Upper lobe of left lung (tissue), 6 donors: ENCODE data around the gene NFIL3. TPM values are rescaled to one million over a fixed set of nuclear protein-coding genes. Genes with fewer than 3 reads are reported as not detected.

Experiments
- ATAC-seq, 2 donors: fragments of 200-7000 bp; cut with Tn5 transposase; one replicate each; pipeline ENCODE4 v1.9.1; 2022; ENCODE audit warnings: mild to moderate bottlenecking in 2 of 2, moderate library complexity in 2 of 2; ENCODE audit not compliant: low FRiP score in 2 of 2
- DNase-seq, 2 donors: peaks; one replicate each; pipeline ENCODE4 v3.0.0-alpha.2; 2019 to 2020
- H3K27ac ChIP-seq, 4 donors: fragments of 200-600 bp; sonication (generic); one replicate each; pipeline ENCODE4 v1.5.1; 2016 to 2019
- H3K27me3 ChIP-seq, 4 donors: fragments of 200-600 bp; sonication (generic); one replicate each; pipeline ENCODE4 v1.5.1; 2017 to 2019
- H3K36me3 ChIP-seq, 4 donors: fragments of 200-600 bp; sonication (generic); one replicate each; pipeline ENCODE4 v1.5.1; 2016 to 2019
- H3K4me1 ChIP-seq, 4 donors: fragments of 200-600 bp; sonication (generic); one replicate each; pipeline ENCODE4 v1.5.1; 2018 to 2019
- H3K4me3 ChIP-seq, 4 donors: fragments of 200-600 bp; sonication (generic); one replicate each; pipeline ENCODE4 v1.5.1; 2017 to 2019; ENCODE audit warnings: mild to moderate bottlenecking in 2 of 4, moderate library complexity in 1 of 4
- H3K9me3 ChIP-seq, 4 donors: fragments of 200-600 bp; sonication (generic); one replicate each; pipeline ENCODE4 v1.5.1; 2018 to 2019
- CTCF ChIP-seq, 6 experiments: fragments of 450-650 bp in 4 of 6; fragments of 200-600 bp in 2 of 6; sonication (generic) in 2 of 6; IDR thresholded peaks; one replicate each; pipeline ENCODE4 v1.5.1; 2016 to 2019; ENCODE audit warnings: antibody characterized with exemption in 6 of 6
- EP300 ChIP-seq, 4 donors: sonication (generic); formaldehyde crosslinking; IDR thresholded peaks; one replicate each; pipeline ENCODE4 v1.5.1; 2017; ENCODE audit warnings: antibody characterized with exemption in 4 of 4, control low read depth in 2 of 4
- POLR2A ChIP-seq, 4 donors: fragments of 450-650 bp; IDR thresholded peaks; one replicate each; pipeline ENCODE4 v1.5.1; 2016 to 2017; ENCODE audit warnings: antibody characterized with exemption in 4 of 4, mild to moderate bottlenecking in 2 of 4
- POLR2AphosphoS5 ChIP-seq, 2 donors: sonication (generic); formaldehyde crosslinking; IDR thresholded peaks; one replicate each; pipeline ENCODE4 v1.5.1; 2017; ENCODE audit warnings: antibody characterized with exemption in 2 of 2
- WGBS, 2 donors: methylation state at CpG; one replicate each; pipeline ENCODE4 v1.1.5; 2017 to 2018; 5-methylcytosine and 5-hydroxymethylcytosine counted together
- total RNA-seq, 6 donors: library from RNA; depleted of rRNA in 4 of 6; stranded (reverse); fragments of >200 nt in 4 of 6; gene quantifications; one replicate each; pipeline versions ENCODE4 v1.1.0 to v1.2.1, GENCODE V29; 2016 to 2021
- donor health status: DM: no; HTN: no; CAD: no; lungs with moderate emphysema.
- donor health status: DM: no; HTN: yes; CAD: no; lungs with severe emphysema.

Gene NFIL3
- total RNA-seq, 6 donors from 2014 or later: 14.7 to 41.3 (median 24.4) TPM

- Histone ChIP-seq H3K4me3 (no peak overlapping the region), H3K27me3 (no peaks in the 10 kb centered on the region), H3K36me3 (no peaks in the 10 kb centered on the region), H3K9me3 (no peaks in the 10 kb centered on the region), H3K4me1 (no peaks in the 10 kb centered on the region), H3K27ac (peak overlapping the region in 1 of 4 donors; percentile 45)
- ATAC-seq (peak in 1 of 2 donors; percentile 43), DNase-seq (no peak)
- TF ChIP-seq EP300 (IDR thresholded peaks at IDR 0.05): no peak
- no peak for TF ChIP-seq POLR2A (IDR thresholded peaks at IDR 0.05)
- 66 to 69% methylated on average over 7 of the region's 7 CpGs for WGBS, 2 donors
Observed at GRCh38 chr9:91395553-91396471, 27.8 kb downstream of the NFIL3 start.

- Histone ChIP-seq H3K4me1 (no peaks in the 10 kb centered on the region), H3K27me3 (no peaks in the 10 kb centered on the region), H3K36me3 (no peaks in the 10 kb centered on the region), H3K9me3 (no peaks in the 10 kb centered on the region), H3K4me3 (no peak overlapping the region), H3K27ac (peak overlapping the region in 1 of 4 donors; percentile 45)
- WGBS, 2 donors: 49 to 73% methylated on average over 4 of the region's 4 CpGs
- TF ChIP-seq POLR2A (IDR thresholded peaks at IDR 0.05): no peak
- TF ChIP-seq POLR2AphosphoS5 (IDR thresholded peaks at IDR 0.05): peak in 1 of 2 donors; percentile 95
- peak in 2 of 4 donors; percentile 45 to 86 for TF ChIP-seq EP300 (IDR thresholded peaks at IDR 0.05)
- no peak for TF ChIP-seq CTCF (IDR thresholded peaks at IDR 0.05)
- DNase-seq (no peak), ATAC-seq (peak; percentile 63 to 68)
Observed at GRCh38 chr9:91395106-91395552, 28.5 kb downstream of the NFIL3 start.

GRCh38 chr9:91393826-91394225 is 29.8 kb downstream of the NFIL3 start:
- WGBS, 2 donors: 95 to 96% methylated on average over 5 of the region's 5 CpGs

GRCh38 chr9:91392435-91392834 is 31.2 kb downstream of the NFIL3 start:
- whole genome bisulfite sequencing, 2 donors: 81 to 92% methylated on average over 1 of the region's 1 CpG
- TF ChIP-seq POLR2AphosphoS5 (IDR thresholded peaks at IDR 0.05) (no peak), POLR2A (IDR thresholded peaks at IDR 0.05) (no peak), CTCF (IDR thresholded peaks at IDR 0.05) (no peak), EP300 (IDR thresholded peaks at IDR 0.05) (no peak)
- Histone ChIP-seq H3K36me3 (no peaks in the 10 kb centered on the region), H3K9me3 (no peaks in the 10 kb centered on the region), H3K27me3 (no peaks in the 10 kb centered on the region), H3K4me3 (no peak overlapping the region), H3K4me1 (no peaks in the 10 kb centered on the region), H3K27ac (no peak overlapping the region)
- ATAC-seq (no peak), DNase-seq (no peak)

More at GRCh38 chr9:91393826-91394225, 29.8 kb downstream of the NFIL3 start:
- ATAC-seq (no peak), DNase-seq (no peak)
- Histone ChIP-seq H3K36me3 (no peaks in the 10 kb centered on the region), H3K27ac (no peak overlapping the region), H3K4me3 (no peak overlapping the region), H3K27me3 (no peaks in the 10 kb centered on the region), H3K4me1 (no peaks in the 10 kb centered on the region), H3K9me3 (no peaks in the 10 kb centered on the region)
- TF ChIP-seq POLR2AphosphoS5 (IDR thresholded peaks at IDR 0.05): no peak
- no peak for TF ChIP-seq EP300 (IDR thresholded peaks at IDR 0.05)
- no peak for TF ChIP-seq POLR2A (IDR thresholded peaks at IDR 0.05)
- TF ChIP-seq CTCF (IDR thresholded peaks at IDR 0.05): no peak

- DNase-seq: no peak
- Histone ChIP-seq H3K4me1 (no peaks in the 10 kb centered on the region), H3K4me3 (no peak overlapping the region), H3K9me3 (no peaks in the 10 kb centered on the region), H3K27ac (no peak overlapping the region), H3K27me3 (no peaks in the 10 kb centered on the region), H3K36me3 (no peaks in the 10 kb centered on the region)
- no peak for ATAC-seq
- TF ChIP-seq POLR2A (IDR thresholded peaks at IDR 0.05): no peak
- no peak for TF ChIP-seq EP300 (IDR thresholded peaks at IDR 0.05)
- no peak for TF ChIP-seq POLR2AphosphoS5 (IDR thresholded peaks at IDR 0.05)
- TF ChIP-seq CTCF (IDR thresholded peaks at IDR 0.05): no peak
- 82 to 92% methylated on average over 2 of the region's 2 CpGs for WGBS, 2 donors
Observed at GRCh38 chr9:91391818-91392217, 31.8 kb downstream of the NFIL3 start.
